ENCODE measurements around the gene RRAGC.

- TF ChIP-seq POLR2A (IDR thresholded peaks at IDR 0.05), result no peak
- TF ChIP-seq POLR2AphosphoS5 (IDR thresholded peaks at IDR 0.05), result no peak
- TF ChIP-seq CTCF (IDR thresholded peaks at IDR 0.05), result no peak
- TF ChIP-seq EP300 (IDR thresholded peaks at IDR 0.05), result no peak
These were observed 29.1 kb upstream of the RRAGC start for GRCh38 chr1:38888423-38889333.

Data from suprapubic skin (tissue), 4 donors.